ENCODE results near the gene DPP8.

Gene DPP8

DNA sequence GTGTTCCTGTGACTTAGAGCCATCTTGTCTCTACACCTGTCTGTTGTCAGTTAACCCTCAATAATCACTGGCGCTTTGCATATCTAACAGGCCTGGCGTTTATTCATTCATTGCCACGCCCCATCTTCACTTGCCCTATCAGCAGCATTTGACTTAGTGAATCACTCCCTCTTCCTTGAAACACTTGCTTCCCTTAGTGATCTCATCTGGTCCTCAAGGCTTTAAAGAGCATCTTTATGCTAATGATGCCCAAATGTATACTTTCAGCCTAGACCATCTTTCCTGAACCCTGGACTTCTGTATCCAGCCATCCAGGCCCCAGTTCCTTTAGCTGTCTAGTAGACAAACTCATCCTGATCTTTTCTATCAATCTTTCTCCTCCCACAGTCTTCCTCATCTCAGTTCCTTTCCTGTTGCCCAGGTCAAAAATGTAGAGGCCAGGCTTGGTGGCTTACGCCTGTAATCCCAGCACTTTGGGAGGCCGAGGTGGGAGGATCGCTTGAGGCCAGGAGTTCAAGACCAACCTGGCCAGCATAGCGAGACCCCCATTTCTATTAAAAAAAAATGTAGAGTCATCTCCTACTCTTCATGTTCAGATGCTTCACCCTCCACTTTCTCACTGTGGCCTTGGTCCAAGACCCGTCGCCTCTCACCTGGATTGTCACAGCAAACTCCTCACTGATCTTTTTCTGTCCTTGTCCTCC, 93.4 kb downstream of the DPP8 start:
- no peak overlapping the region for H3K23ac ChIP-seq (ENCODE audit: low read length in 2 of 2)
- peaks cover 0 to 34% of the 10 kb centered on the region in 2 experiments for H3K27me3 ChIP-seq (ENCODE audit: control insufficient read depth in 1 of 2, insufficient read depth in 1 of 2, low read length in 2 of 2)
- peak; percentile 38 for DNase-seq
- H3K18ac ChIP-seq (ENCODE audit: low read depth in 1 of 2, low read length in 2 of 2): no peak overlapping the region
- no peak overlapping the region for H3K4ac ChIP-seq (ENCODE audit: low read depth in 1 of 2, low read length in 2 of 2)
- no peak overlapping the region for H4K91ac ChIP-seq (ENCODE audit: low read length)
- H2AFZ ChIP-seq (ENCODE audit: low read depth, low read length): no peak overlapping the region
- H2BK15ac ChIP-seq (ENCODE audit: low read depth, poor library complexity, severe bottlenecking): no peak overlapping the region
- H2BK12ac ChIP-seq (ENCODE audit: low read length in 2 of 2): no peak overlapping the region
- peaks cover 3% of the 10 kb centered on the region for H3K79me1 ChIP-seq (replicated peaks; ENCODE audit: low read length, poor library complexity, severe bottlenecking)
- no peak overlapping the region for H3K4me3 ChIP-seq (ENCODE audit: insufficient read depth in 1 of 2, low read depth in 1 of 2, low read length in 2 of 2)
- H3K4me1 ChIP-seq (ENCODE audit: control insufficient read depth, insufficient read depth, low read depth, low read length): peaks cover 14% of the 10 kb centered on the region
- H3K27ac ChIP-seq (ENCODE audit: low read length, poor library complexity, severe bottlenecking): no peak overlapping the region
- no peak overlapping the region for H2AK5ac ChIP-seq (ENCODE audit: low read length, severe bottlenecking)
- H4K8ac ChIP-seq (ENCODE audit: low read length): no peak overlapping the region
- no peak overlapping the region for H2BK120ac ChIP-seq (ENCODE audit: low read depth, low read length)
- no peak overlapping the region for H2BK5ac ChIP-seq (ENCODE audit: low read depth, low read length, poor library complexity, severe bottlenecking)
- H3K14ac ChIP-seq (ENCODE audit: low read length in 2 of 2): no peak overlapping the region
- H3K36me3 ChIP-seq (ENCODE audit: control insufficient read depth in 1 of 2, insufficient read depth in 2 of 2, low read depth in 1 of 2, low read length in 2 of 2): no peaks in the 10 kb centered on the region
- WGBS: 86% methylated on average over 9 of the region's 9 CpGs
- H3K9ac ChIP-seq (ENCODE audit: low read length): no peak overlapping the region
- no peaks in the 10 kb centered on the region for H3K9me3 ChIP-seq (ENCODE audit: control insufficient read depth, low read length)
- no peak overlapping the region for H3K4me2 ChIP-seq (ENCODE audit: low read length, poor library complexity, severe bottlenecking)

- WGBS: 19% methylated on average over 27 of the region's 28 CpGs
Observed at GRCh38 chr15:65423150-65423975, 94.1 kb downstream of the DPP8 start.

DNA sequence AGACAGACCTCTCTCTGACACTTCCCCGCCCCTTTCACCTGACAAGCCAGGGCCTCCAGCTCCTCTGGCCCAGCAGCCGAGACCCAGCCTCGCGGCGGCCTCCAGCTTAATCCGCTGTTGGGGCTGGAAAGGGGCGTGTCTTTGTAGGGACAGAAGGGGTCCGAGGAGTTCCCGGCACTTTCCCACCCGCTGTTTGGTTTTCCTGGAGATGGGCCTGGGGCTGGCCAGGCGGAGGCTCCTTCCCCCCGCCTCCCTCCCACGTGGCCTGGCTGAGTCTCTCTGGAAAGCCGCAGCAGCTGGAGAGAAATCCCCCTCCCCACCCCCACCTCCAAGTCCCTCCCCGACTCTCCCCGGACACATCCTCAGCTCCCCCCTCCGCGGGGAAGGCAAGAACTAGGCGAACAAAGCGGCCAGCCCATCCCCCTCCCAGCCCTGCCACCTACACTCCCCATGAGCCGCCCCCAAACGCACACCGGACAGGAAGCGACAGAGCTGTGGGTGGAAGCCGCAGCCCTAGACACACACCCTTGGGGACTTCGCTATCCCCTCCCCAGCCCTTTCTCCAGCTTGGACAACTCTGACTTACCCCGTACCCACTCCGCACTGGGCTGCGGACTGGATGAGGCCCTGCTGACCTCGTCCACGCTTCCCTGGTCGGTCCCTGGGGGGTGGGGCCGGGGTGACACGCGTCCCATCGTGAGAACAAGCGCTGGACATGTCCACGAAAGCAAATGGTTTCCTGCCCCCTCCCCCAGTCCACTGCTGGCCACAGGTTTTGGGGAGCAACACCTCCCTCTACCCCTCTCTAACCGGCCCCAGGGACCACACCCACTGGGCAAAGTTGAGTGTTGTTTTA, 95.9 kb downstream of the DPP8 start:
- peak overlapping the region; percentile 55 for H2BK120ac ChIP-seq (ENCODE audit: low read depth, low read length)
- H3K4me3 ChIP-seq (ENCODE audit: insufficient read depth in 1 of 2, low read depth in 1 of 2, low read length in 2 of 2): peak overlapping the region; percentile 74 to 96
- peak overlapping the region; percentile 91 for H4K8ac ChIP-seq (ENCODE audit: low read length)
- H3K79me1 ChIP-seq (replicated peaks; ENCODE audit: low read length, poor library complexity, severe bottlenecking): peaks cover 4% of the 10 kb centered on the region
- peak overlapping the region in 1 of 2 experiments; percentile 85 for H3K4ac ChIP-seq (ENCODE audit: low read depth in 1 of 2, low read length in 2 of 2)
- peak overlapping the region in 1 of 2 experiments; percentile 88 for H3K14ac ChIP-seq (ENCODE audit: low read length in 2 of 2)
- 1% methylated on average over 30 of the region's 39 CpGs for WGBS
- H3K27ac ChIP-seq (ENCODE audit: low read length, poor library complexity, severe bottlenecking): peak overlapping the region; percentile 96
- peak overlapping the region; percentile 93 for H2AFZ ChIP-seq (ENCODE audit: low read depth, low read length)
- peak overlapping the region in 1 of 2 experiments; percentile 95 for H3K23ac ChIP-seq (ENCODE audit: low read length in 2 of 2)
- no peaks in the 10 kb centered on the region for H3K36me3 ChIP-seq (ENCODE audit: control insufficient read depth in 1 of 2, insufficient read depth in 2 of 2, low read depth in 1 of 2, low read length in 2 of 2)
- H2BK5ac ChIP-seq (ENCODE audit: low read depth, low read length, poor library complexity, severe bottlenecking): peak overlapping the region; percentile 88
- peak; percentile 87 for DNase-seq
- no peaks in the 10 kb centered on the region for H3K9me3 ChIP-seq (ENCODE audit: control insufficient read depth, low read length)
- H2BK15ac ChIP-seq (ENCODE audit: low read depth, poor library complexity, severe bottlenecking): peak overlapping the region; percentile 90
- peak overlapping the region; percentile 88 for H3K4me2 ChIP-seq (ENCODE audit: low read length, poor library complexity, severe bottlenecking)
- H4K91ac ChIP-seq (ENCODE audit: low read length): peak overlapping the region; percentile 94
- peak overlapping the region; percentile 75 to 87 for H2BK12ac ChIP-seq (ENCODE audit: low read length in 2 of 2)
- H3K18ac ChIP-seq (ENCODE audit: low read depth in 1 of 2, low read length in 2 of 2): peak overlapping the region; percentile 76 to 83
- peaks cover 22% of the 10 kb centered on the region for H3K4me1 ChIP-seq (ENCODE audit: control insufficient read depth, insufficient read depth, low read depth, low read length)
- H3K9ac ChIP-seq (ENCODE audit: low read length): peak overlapping the region; percentile 68
- peak overlapping the region; percentile 93 for H2AK5ac ChIP-seq (ENCODE audit: low read length, severe bottlenecking)
- H3K27me3 ChIP-seq (ENCODE audit: control insufficient read depth in 1 of 2, insufficient read depth in 1 of 2, low read length in 2 of 2): peaks cover 0 to 51% of the 10 kb centered on the region in 2 experiments

More at GRCh38 chr15:65423150-65423975, 94.1 kb downstream of the DPP8 start:
- H3K9ac ChIP-seq (ENCODE audit: low read length): peak overlapping the region; percentile 36
- peak overlapping the region; percentile 85 for H2BK120ac ChIP-seq (ENCODE audit: low read depth, low read length)
- H3K79me1 ChIP-seq (replicated peaks; ENCODE audit: low read length, poor library complexity, severe bottlenecking): peaks cover 3% of the 10 kb centered on the region
- peak overlapping the region; percentile 13 for H2AK5ac ChIP-seq (ENCODE audit: low read length, severe bottlenecking)
- H3K4me1 ChIP-seq (ENCODE audit: control insufficient read depth, insufficient read depth, low read depth, low read length): peaks cover 14% of the 10 kb centered on the region
- H3K27ac ChIP-seq (ENCODE audit: low read length, poor library complexity, severe bottlenecking): peak overlapping the region; percentile 14
- no peak overlapping the region for H3K14ac ChIP-seq (ENCODE audit: low read length in 2 of 2)
- no peaks in the 10 kb centered on the region for H3K9me3 ChIP-seq (ENCODE audit: control insufficient read depth, low read length)
- peaks cover 0 to 38% of the 10 kb centered on the region in 2 experiments for H3K27me3 ChIP-seq (ENCODE audit: control insufficient read depth in 1 of 2, insufficient read depth in 1 of 2, low read length in 2 of 2)
- H3K4me3 ChIP-seq (ENCODE audit: insufficient read depth in 1 of 2, low read depth in 1 of 2, low read length in 2 of 2): peak overlapping the region; percentile 44 to 96
- no peak overlapping the region for H3K4ac ChIP-seq (ENCODE audit: low read depth in 1 of 2, low read length in 2 of 2)
- peak overlapping the region in 1 of 2 experiments; percentile 2 for H2BK12ac ChIP-seq (ENCODE audit: low read length in 2 of 2)
- no peak overlapping the region for H4K91ac ChIP-seq (ENCODE audit: low read length)
- H2BK5ac ChIP-seq (ENCODE audit: low read depth, low read length, poor library complexity, severe bottlenecking): peak overlapping the region; percentile 47
- H3K18ac ChIP-seq (ENCODE audit: low read depth in 1 of 2, low read length in 2 of 2): peak overlapping the region; percentile 16 to 26
- DNase-seq: peak; percentile 7
- no peak overlapping the region for H3K23ac ChIP-seq (ENCODE audit: low read length in 2 of 2)
- peak overlapping the region; percentile 50 for H2BK15ac ChIP-seq (ENCODE audit: low read depth, poor library complexity, severe bottlenecking)
- no peaks in the 10 kb centered on the region for H3K36me3 ChIP-seq (ENCODE audit: control insufficient read depth in 1 of 2, insufficient read depth in 2 of 2, low read depth in 1 of 2, low read length in 2 of 2)
- H4K8ac ChIP-seq (ENCODE audit: low read length): peak overlapping the region; percentile 85
- H3K4me2 ChIP-seq (ENCODE audit: low read length, poor library complexity, severe bottlenecking): peak overlapping the region; percentile 71
- peak overlapping the region; percentile 1 for H2AFZ ChIP-seq (ENCODE audit: low read depth, low read length)

Measured in mesenchymal stem cell (in vitro differentiated cells and primary cell).